Measurements from ENCODE around the gene PDE6G. TPM values are rescaled to one million over a fixed set of nuclear protein-coding genes. Genes with fewer than 3 reads are reported as not detected.

Gene PDE6G
- total and polyA plus RNA-seq, 2 donors (not counting 1 experiment from before 2014, with no cell fraction given), result 0.69 to 1.1 TPM

- intact Hi-C loops (cut with micrococcal nuclease), result no loop called here
- no peak for TF ChIP-seq EZH2 (IDR thresholded peaks at IDR 0.05; ENCODE audit: borderline replicate concordance, insufficient read depth, low read depth, low read length, poor library complexity, severe bottlenecking)
- TF ChIP-seq, protein P1, sequence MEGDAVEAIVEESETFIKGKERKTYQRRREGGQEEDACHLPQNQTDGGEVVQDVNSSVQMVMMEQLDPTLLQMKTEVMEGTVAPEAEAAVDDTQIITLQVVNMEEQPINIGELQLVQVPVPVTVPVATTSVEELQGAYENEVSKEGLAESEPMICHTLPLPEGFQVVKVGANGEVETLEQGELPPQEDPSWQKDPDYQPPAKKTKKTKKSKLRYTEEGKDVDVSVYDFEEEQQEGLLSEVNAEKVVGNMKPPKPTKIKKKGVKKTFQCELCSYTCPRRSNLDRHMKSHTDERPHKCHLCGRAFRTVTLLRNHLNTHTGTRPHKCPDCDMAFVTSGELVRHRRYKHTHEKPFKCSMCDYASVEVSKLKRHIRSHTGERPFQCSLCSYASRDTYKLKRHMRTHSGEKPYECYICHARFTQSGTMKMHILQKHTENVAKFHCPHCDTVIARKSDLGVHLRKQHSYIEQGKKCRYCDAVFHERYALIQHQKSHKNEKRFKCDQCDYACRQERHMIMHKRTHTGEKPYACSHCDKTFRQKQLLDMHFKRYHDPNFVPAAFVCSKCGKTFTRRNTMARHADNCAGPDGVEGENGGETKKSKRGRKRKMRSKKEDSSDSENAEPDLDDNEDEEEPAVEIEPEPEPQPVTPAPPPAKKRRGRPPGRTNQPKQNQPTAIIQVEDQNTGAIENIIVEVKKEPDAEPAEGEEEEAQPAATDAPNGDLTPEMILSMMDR (IDR thresholded peaks at IDR 0.05), result no peak
- no peaks in the 10 kb centered on the region for H3K27me3 Mint-ChIP-seq
- ATAC-seq (ENCODE audit: low read depth) (no peak), DNase-seq (no peak)
- H3K27ac Mint-ChIP-seq, result no peak overlapping the region
- no peaks in the 10 kb centered on the region for H3K9me3 Mint-ChIP-seq (ENCODE audit: insufficient read depth)
- H3K4me3 Mint-ChIP-seq, result no peak overlapping the region
- H3K4me1 ChIP-seq (ENCODE audit: control insufficient read depth in 2 of 2, insufficient read depth in 2 of 2, low read length in 2 of 2), result peaks cover 9 to 14% of the 10 kb centered on the region in 2 donors
- peaks cover 24% of the 10 kb centered on the region for H3K79me2 ChIP-seq (ENCODE audit: control insufficient read depth, insufficient read depth, low read length)
- H3K4me3 ChIP-seq (ENCODE audit: control extremely low read depth in 1 of 5, extremely low read depth in 1 of 5, insufficient read depth in 1 of 5, low read depth in 2 of 5, low read length in 4 of 5), result no peak overlapping the region
- H3K4me2 ChIP-seq (replicated peaks; ENCODE audit: low read depth, low read length, poor library complexity, severe bottlenecking), result no peak overlapping the region
- no peaks in the 10 kb centered on the region for H3K36me3 ChIP-seq (replicated peaks in 1 of 2; ENCODE audit: control extremely low read depth in 1 of 2, control insufficient read depth in 1 of 2, extremely low read depth in 1 of 2, insufficient read depth in 2 of 2, low read length in 1 of 2)
- WGBS (ENCODE audit: insufficient coverage), result no CpG with 5 or more reads among the region's 4 CpGs
- no peak overlapping the region for H2AFZ ChIP-seq (ENCODE audit: insufficient read depth, low read depth, low read length, poor library complexity, severe bottlenecking)
- H3K27me3 ChIP-seq (replicated peaks in 1 of 4; ENCODE audit: control extremely low read depth in 1 of 4, control insufficient read depth in 3 of 4, insufficient read depth in 4 of 4, low read length in 3 of 4), result no peaks in the 10 kb centered on the region
- no peak overlapping the region for H3K9ac ChIP-seq (ENCODE audit: low read length)
- ChIA-PET POLR2A (no interaction called here), CTCF (no interaction called here)
- peaks cover 11% of the 10 kb centered on the region for H3K4me1 Mint-ChIP-seq
- H3K9me3 ChIP-seq (ENCODE audit: control extremely low read depth in 1 of 3, control insufficient read depth in 2 of 3, insufficient read depth in 1 of 3, low read length in 2 of 3), result no peaks in the 10 kb centered on the region
- H4K20me1 ChIP-seq (ENCODE audit: control insufficient read depth, insufficient read depth, low read length, poor library complexity, severe bottlenecking), result no peaks in the 10 kb centered on the region
- H3K27ac ChIP-seq (ENCODE audit: low read length in 2 of 2), result no peak overlapping the region
Observed at GRCh38 chr17:81662002-81662401, 5.7 kb upstream of the PDE6G start.

GRCh38 chr17:81660441-81660840 lies 4.1 kb upstream of the PDE6G start:
- peaks cover under 1% of the 10 kb centered on the region for H3K4me1 Mint-ChIP-seq
- H3K4me3 Mint-ChIP-seq, result no peak overlapping the region
- no peaks in the 10 kb centered on the region for H3K9me3 Mint-ChIP-seq (ENCODE audit: insufficient read depth)
- no peak for DNase-seq
- no peaks in the 10 kb centered on the region for H4K20me1 ChIP-seq (ENCODE audit: control insufficient read depth, insufficient read depth, low read length, poor library complexity, severe bottlenecking)
- ChIA-PET CTCF (interaction anchor here (0.6 kb wide), 1 partner anchor 14 kb away, joined by 3 read pairs; no protein-coding TSS in a partner anchor), POLR2A (no interaction called here)
- H3K27ac Mint-ChIP-seq, result no peak overlapping the region
- no peaks in the 10 kb centered on the region for H3K27me3 Mint-ChIP-seq
- H2AFZ ChIP-seq (ENCODE audit: insufficient read depth, low read depth, low read length, poor library complexity, severe bottlenecking), result no peak overlapping the region
- peaks cover 8% of the 10 kb centered on the region for H3K79me2 ChIP-seq (ENCODE audit: control insufficient read depth, insufficient read depth, low read length)
- no peak overlapping the region for H3K4me3 ChIP-seq (ENCODE audit: control extremely low read depth in 1 of 5, extremely low read depth in 1 of 5, insufficient read depth in 1 of 5, low read depth in 2 of 5, low read length in 4 of 5)
- peaks cover 5 to 6% of the 10 kb centered on the region in 2 donors for H3K4me1 ChIP-seq (ENCODE audit: control insufficient read depth in 2 of 2, insufficient read depth in 2 of 2, low read length in 2 of 2)
- no peaks in the 10 kb centered on the region for H3K36me3 ChIP-seq (replicated peaks in 1 of 2; ENCODE audit: control extremely low read depth in 1 of 2, control insufficient read depth in 1 of 2, extremely low read depth in 1 of 2, insufficient read depth in 2 of 2, low read length in 1 of 2)
- no peaks in the 10 kb centered on the region for H3K9me3 ChIP-seq (ENCODE audit: control extremely low read depth in 1 of 3, control insufficient read depth in 2 of 3, insufficient read depth in 1 of 3, low read length in 2 of 3)
- TF ChIP-seq, protein P1 (IDR thresholded peaks at IDR 0.05), result no peak
- no peak for TF ChIP-seq EZH2 (IDR thresholded peaks at IDR 0.05; ENCODE audit: borderline replicate concordance, insufficient read depth, low read depth, low read length, poor library complexity, severe bottlenecking)
- WGBS (ENCODE audit: insufficient coverage), result 100% methylated on average over 8 of the region's 9 CpGs
- no peak overlapping the region for H3K27ac ChIP-seq (ENCODE audit: low read length in 2 of 2)
- intact Hi-C loops (cut with micrococcal nuclease), result no loop called here
- H3K27me3 ChIP-seq (replicated peaks in 1 of 4; ENCODE audit: control extremely low read depth in 1 of 4, control insufficient read depth in 3 of 4, insufficient read depth in 4 of 4, low read length in 3 of 4), result peaks cover 0 to 2% (median 0%) of the 10 kb centered on the region in 4 experiments
- no peak overlapping the region for H3K4me2 ChIP-seq (replicated peaks; ENCODE audit: low read depth, low read length, poor library complexity, severe bottlenecking)
- H3K9ac ChIP-seq (ENCODE audit: low read length), result no peak overlapping the region
- ATAC-seq (ENCODE audit: low read depth), result no peak
